ENCODE results near the gene TPSB2.

TPSB2 gene

GRCh38 chr16:1216296-1216619 is 13.7 kb downstream of the TPSB2 start:
- H3K4me3 ChIP-seq (ENCODE audit: low read depth, low read length), result no peak overlapping the region
- TF ChIP-seq CTCF (IDR thresholded peaks at IDR 0.05; ENCODE audit: low read depth, low read length), result no peak

GRCh38 chr16:1215574-1216295 is 14.2 kb downstream of the TPSB2 start:
- H3K4me3 ChIP-seq (ENCODE audit: low read depth, low read length), result no peak overlapping the region
- no peak for TF ChIP-seq CTCF (IDR thresholded peaks at IDR 0.05; ENCODE audit: low read depth, low read length)

- TF ChIP-seq CTCF (IDR thresholded peaks at IDR 0.05; ENCODE audit: low read depth, low read length), result no peak
Observed at GRCh38 chr16:1214719-1215118, 15.3 kb downstream of the TPSB2 start.

GRCh38 chr16:1213796-1214372 is 16.1 kb downstream of the TPSB2 start:
- H3K4me3 ChIP-seq (ENCODE audit: low read depth, low read length), result no peak overlapping the region
- no peak for TF ChIP-seq CTCF (IDR thresholded peaks at IDR 0.05; ENCODE audit: low read depth, low read length)

More at GRCh38 chr16:1214719-1215118, 15.3 kb downstream of the TPSB2 start:
- no peak overlapping the region for H3K4me3 ChIP-seq (ENCODE audit: low read depth, low read length)

- no peak for TF ChIP-seq CTCF (IDR thresholded peaks at IDR 0.05; ENCODE audit: low read depth, low read length)
- H3K4me3 ChIP-seq (ENCODE audit: low read depth, low read length), result no peak overlapping the region
Observed at GRCh38 chr16:1213231-1213630, 16.8 kb downstream of the TPSB2 start.

- TF ChIP-seq CTCF (IDR thresholded peaks at IDR 0.05; ENCODE audit: low read depth, low read length), result no peak
- no peak overlapping the region for H3K4me3 ChIP-seq (ENCODE audit: low read depth, low read length)
Observed at GRCh38 chr16:1212616-1213194, 17.3 kb downstream of the TPSB2 start.

Data from WI38 (cell line).